IPS-20b (cell line): ENCODE data around the gene KLK7.
"Not testable (repeated sequence)": the region's sequence is repeated elsewhere in the genome, so short reads cannot be mapped to it uniquely, and the experiment has no call there.

Experiments used
- H3K27ac ChIP-seq: one replicate; pipeline ENCODE4 v1.5.1; 2013; ENCODE audit warnings: low read length
- H3K27me3 ChIP-seq: 2 replicates; pipeline ENCODE4 v1.6.1; 2013; ENCODE audit warnings: mild to moderate bottlenecking, low read length, inconsistent platforms; ENCODE audit not compliant: insufficient read depth
- H3K36me3 ChIP-seq: 2 replicates; pipeline ENCODE4 v1.6.1; 2013; ENCODE audit warnings: low read depth, mild to moderate bottlenecking, inconsistent platforms, low read length, moderate library complexity; ENCODE audit not compliant: insufficient read depth
- H3K4me1 ChIP-seq: 2 replicates; pipeline ENCODE4 v1.6.1; 2013; ENCODE audit warnings: mild to moderate bottlenecking, control low read depth, inconsistent platforms, low read length, moderate library complexity; ENCODE audit not compliant: insufficient read depth
- H3K4me3 ChIP-seq: 2 replicates; pipeline ENCODE4 v1.5.1; 2013; ENCODE audit warnings: mild to moderate bottlenecking, low read length, inconsistent platforms
- H3K9ac ChIP-seq: 2 replicates; pipeline ENCODE4 v1.6.1; 2013; ENCODE audit warnings: low read depth, mild to moderate bottlenecking, inconsistent platforms, low read length, moderate library complexity
- H3K9me3 ChIP-seq: 2 replicates; pipeline ENCODE4 v1.6.1; 2013; ENCODE audit warnings: mild to moderate bottlenecking, low read depth, low read length, inconsistent platforms; ENCODE audit not compliant: insufficient read depth

The KLK7 gene

GRCh38 chr19:50998061-50998460 is 14.3 kb upstream of the KLK7 start:
- Histone ChIP-seq H3K4me3 (no peak overlapping the region), H3K27ac (no peak overlapping the region), H3K9ac (no peak overlapping the region), H3K4me1 (peaks cover 3% of the 10 kb centered on the region; the same call in 1 of the 2 replicates), H3K27me3 (0 out of 2 replicates have a peak, but pooled peaks cover 4% of the 10 kb centered on the region), H3K9me3 (peaks cover 3% of the 10 kb centered on the region), H3K36me3 (no peaks in the 10 kb centered on the region)

- H3K4me1 ChIP-seq, result no peaks in the 10 kb centered on the region
Measured at GRCh38 chr19:50994129-50994528, 10.4 kb upstream of the KLK7 start.

GRCh38 chr19:50992666-50993035 is 8.9 kb upstream of the KLK7 start:
- Histone ChIP-seq H3K27ac (no peak overlapping the region), H3K4me3 (no peak overlapping the region), H3K36me3 (no peaks in the 10 kb centered on the region), H3K4me1 (no peaks in the 10 kb centered on the region), H3K9ac (no peak overlapping the region), H3K27me3 (peaks cover 18% of the 10 kb centered on the region), H3K9me3 (peaks cover 6% of the 10 kb centered on the region)

More at GRCh38 chr19:50994129-50994528, 10.4 kb upstream of the KLK7 start:
- no peak overlapping the region for H3K9ac ChIP-seq
- no peaks in the 10 kb centered on the region for H3K36me3 ChIP-seq
- peaks cover 7% of the 10 kb centered on the region; the same call in 1 of the 2 replicates for H3K27me3 ChIP-seq
- peaks cover 3% of the 10 kb centered on the region for H3K9me3 ChIP-seq
- no peak overlapping the region for H3K4me3 ChIP-seq
- H3K27ac ChIP-seq, result no peak overlapping the region

- H3K27me3 ChIP-seq, result peaks cover 21% of the 10 kb centered on the region
- not testable (repeated sequence) for H3K36me3 ChIP-seq, H3K4me1 ChIP-seq, H3K27ac ChIP-seq, H3K9ac ChIP-seq, H3K9me3 ChIP-seq, H3K4me3 ChIP-seq
Measured at GRCh38 chr19:50984416-50984815, 699 bp upstream of the KLK7 start.

GRCh38 chr19:50982186-50982585 is 1.5 kb downstream of the KLK7 start:
- Histone ChIP-seq H3K27ac (no peak overlapping the region), H3K27me3 (peaks cover 7% of the 10 kb centered on the region; the same call in 1 of the 2 replicates), H3K9me3 (peaks cover 3% of the 10 kb centered on the region; the same call in 1 of the 2 replicates), H3K9ac (no peak overlapping the region), H3K4me3 (no peak overlapping the region), H3K4me1 (no peaks in the 10 kb centered on the region), H3K36me3 (no peaks in the 10 kb centered on the region)

GRCh38 chr19:50981587-50982146 is 2.0 kb downstream of the KLK7 start:
- Histone ChIP-seq H3K9ac (no peak overlapping the region), H3K36me3 (no peaks in the 10 kb centered on the region), H3K9me3 (peaks cover 5% of the 10 kb centered on the region; the same call in 1 of the 2 replicates), H3K4me1 (no peaks in the 10 kb centered on the region), H3K27ac (no peak overlapping the region), H3K27me3 (peaks cover 7% of the 10 kb centered on the region; the same call in 1 of the 2 replicates), H3K4me3 (no peak overlapping the region)

- H3K27me3 ChIP-seq, result peaks cover 7% of the 10 kb centered on the region; the same call in 1 of the 2 replicates
- no peak overlapping the region for H3K4me3 ChIP-seq
- H3K27ac ChIP-seq, result no peak overlapping the region
- no peaks in the 10 kb centered on the region for H3K36me3 ChIP-seq
- peaks cover 5% of the 10 kb centered on the region; the same call in 1 of the 2 replicates for H3K9me3 ChIP-seq
- no peak overlapping the region for H3K9ac ChIP-seq
- no peaks in the 10 kb centered on the region for H3K4me1 ChIP-seq
Measured at GRCh38 chr19:50980208-50980607, 3.5 kb downstream of the KLK7 start.

GRCh38 chr19:50979758-50980157 is 4.0 kb downstream of the KLK7 start:
- no peaks in the 10 kb centered on the region for H3K4me1 ChIP-seq
- no peak overlapping the region for H3K4me3 ChIP-seq
- H3K27me3 ChIP-seq, result peaks cover 7% of the 10 kb centered on the region; the same call in 1 of the 2 replicates
- H3K27ac ChIP-seq, result no peak overlapping the region
- H3K9ac ChIP-seq, result no peak overlapping the region
- no peaks in the 10 kb centered on the region for H3K36me3 ChIP-seq
- H3K9me3 ChIP-seq, result peaks cover 5% of the 10 kb centered on the region; the same call in 1 of the 2 replicates

GRCh38 chr19:50978772-50979390 is 4.8 kb downstream of the KLK7 start:
- H3K27ac ChIP-seq, result no peak overlapping the region
- no peaks in the 10 kb centered on the region for H3K4me1 ChIP-seq
- H3K36me3 ChIP-seq, result no peaks in the 10 kb centered on the region
- peaks cover 5% of the 10 kb centered on the region; the same call in 1 of the 2 replicates for H3K9me3 ChIP-seq
- no peak overlapping the region for H3K9ac ChIP-seq
- no peak overlapping the region for H3K4me3 ChIP-seq
- peaks cover 4% of the 10 kb centered on the region; the same call in 1 of the 2 replicates for H3K27me3 ChIP-seq

GRCh38 chr19:50977626-50978025 is 6.1 kb downstream of the KLK7 start:
- no peaks in the 10 kb centered on the region for H3K27me3 ChIP-seq
- H3K27ac ChIP-seq, result no peak overlapping the region

GRCh38 chr19:50975766-50976165 is 8.0 kb downstream of the KLK7 start:
- H3K27ac ChIP-seq, result no peak overlapping the region

More at GRCh38 chr19:50977626-50978025, 6.1 kb downstream of the KLK7 start:
- Histone ChIP-seq H3K4me1 (no peaks in the 10 kb centered on the region), H3K9ac (no peak overlapping the region), H3K36me3 (no peaks in the 10 kb centered on the region), H3K4me3 (no peak overlapping the region), H3K9me3 (peaks cover 5% of the 10 kb centered on the region; the same call in 1 of the 2 replicates)

More at GRCh38 chr19:50975766-50976165, 8.0 kb downstream of the KLK7 start:
- Histone ChIP-seq H3K27me3 (no peaks in the 10 kb centered on the region), H3K4me3 (no peak overlapping the region), H3K4me1 (no peaks in the 10 kb centered on the region), H3K9me3 (peaks cover 5% of the 10 kb centered on the region; the same call in 1 of the 2 replicates), H3K36me3 (no peaks in the 10 kb centered on the region), H3K9ac (no peak overlapping the region)
